GM21786 (cell line): ENCODE data around the gene JMJD7.

Experiments
- ATAC-seq: cut with Tn5 transposase; IDR thresholded peaks from one replicate; pipeline ENCODE4 v1.9.1; 2021; ENCODE audit not compliant: unreplicated experiment

Gene JMJD7

DNA sequence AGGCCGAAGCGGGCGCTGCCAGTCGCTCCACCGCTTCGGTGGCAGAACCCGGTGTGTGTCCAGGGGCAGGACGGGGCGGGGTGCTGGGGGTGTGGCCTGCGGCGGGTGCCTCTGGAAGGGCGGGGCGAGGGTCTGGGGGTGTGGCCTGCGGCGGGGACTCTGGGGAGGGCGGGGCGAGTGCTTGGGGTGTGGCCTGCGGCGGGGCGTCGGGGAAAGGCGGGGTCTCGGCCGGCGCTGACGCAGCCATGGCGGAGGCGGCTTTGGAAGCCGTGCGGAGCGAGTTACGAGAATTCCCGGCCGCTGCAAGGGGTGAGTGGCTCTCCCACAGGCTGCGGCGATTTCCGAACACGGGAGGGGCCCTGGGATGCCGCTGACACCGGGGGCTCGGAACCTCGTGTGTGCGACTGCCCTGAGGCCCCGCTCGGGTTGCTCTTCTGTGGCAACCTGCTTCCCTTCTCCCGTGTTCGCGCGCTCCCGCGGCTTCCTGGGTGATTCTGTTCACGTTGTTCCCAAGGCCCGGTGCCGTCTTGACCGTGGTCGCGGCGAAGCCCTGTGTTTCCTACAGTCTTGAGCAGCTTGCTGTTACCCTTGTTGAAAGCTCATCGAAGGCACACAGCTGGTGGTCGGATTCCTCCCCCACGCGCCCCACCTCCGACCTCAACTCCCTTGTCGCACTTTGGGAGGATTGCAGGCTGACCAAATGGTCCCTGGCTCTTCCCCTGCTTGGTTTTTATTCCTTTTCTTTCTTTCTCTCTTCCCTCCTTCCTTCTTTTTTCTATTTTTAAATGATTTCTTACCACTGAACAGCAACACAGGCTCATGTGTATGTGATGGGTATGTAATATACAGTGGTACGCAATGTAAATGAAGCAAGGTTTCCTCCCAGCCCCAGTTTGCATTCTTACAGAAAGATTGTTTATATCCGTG is at the start of gene JMJD7:
TSS of gene JMJD7 (plus strand) at position 213 of the 927 bp plus-strand sequence. CDS start at position 246, 33 bp downstream.
- peak; percentile 55 for ATAC-seq

DNA sequence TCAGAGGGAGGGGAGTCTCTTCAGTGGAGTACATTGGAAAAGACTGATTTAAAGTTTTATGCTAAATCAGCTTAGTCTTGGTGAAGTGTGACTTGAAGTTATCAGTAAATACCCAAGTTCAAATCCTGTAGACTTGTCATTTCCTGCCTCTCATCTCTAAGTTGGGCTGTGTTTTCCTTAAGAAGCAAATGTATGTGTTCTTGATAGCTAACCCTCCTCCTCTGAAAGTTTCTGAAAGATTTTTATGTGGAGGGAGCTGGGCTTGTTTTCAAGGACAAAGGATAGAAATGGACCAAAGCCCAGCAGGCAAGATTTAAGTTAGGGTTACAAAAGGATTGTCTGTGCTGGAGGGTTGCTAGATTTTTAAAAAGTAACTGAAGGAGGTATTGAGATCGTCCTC is 49.4 kb upstream of the JMJD7 start:
- no peak for ATAC-seq

- no peak for ATAC-seq
Measured at GRCh38 chr15:41779662-41780157, 48.2 kb upstream of the JMJD7 start.

- ATAC-seq, result no peak
Measured at GRCh38 chr15:41780266-41780665, 47.6 kb upstream of the JMJD7 start.

DNA sequence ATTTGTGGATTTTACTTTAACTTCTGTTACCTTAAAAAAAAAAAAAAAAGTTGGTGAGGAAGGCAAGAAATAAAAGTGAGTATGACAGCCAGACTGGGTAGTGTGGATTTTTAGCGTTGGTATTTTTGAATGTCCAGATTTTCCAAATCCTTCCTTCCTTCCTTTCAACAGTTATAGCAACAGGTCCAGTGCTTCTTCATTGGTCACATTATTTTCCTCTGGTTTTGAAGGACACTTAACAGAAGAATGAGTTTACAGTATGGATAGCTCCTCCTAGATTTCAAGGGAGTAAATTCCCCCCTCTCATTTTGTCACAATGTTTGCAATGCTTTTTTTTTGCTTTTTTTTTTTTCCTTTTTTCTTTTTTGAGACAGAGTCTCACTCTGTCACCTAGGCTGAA is 47.2 kb upstream of the JMJD7 start:
- ATAC-seq, result no peak

DNA sequence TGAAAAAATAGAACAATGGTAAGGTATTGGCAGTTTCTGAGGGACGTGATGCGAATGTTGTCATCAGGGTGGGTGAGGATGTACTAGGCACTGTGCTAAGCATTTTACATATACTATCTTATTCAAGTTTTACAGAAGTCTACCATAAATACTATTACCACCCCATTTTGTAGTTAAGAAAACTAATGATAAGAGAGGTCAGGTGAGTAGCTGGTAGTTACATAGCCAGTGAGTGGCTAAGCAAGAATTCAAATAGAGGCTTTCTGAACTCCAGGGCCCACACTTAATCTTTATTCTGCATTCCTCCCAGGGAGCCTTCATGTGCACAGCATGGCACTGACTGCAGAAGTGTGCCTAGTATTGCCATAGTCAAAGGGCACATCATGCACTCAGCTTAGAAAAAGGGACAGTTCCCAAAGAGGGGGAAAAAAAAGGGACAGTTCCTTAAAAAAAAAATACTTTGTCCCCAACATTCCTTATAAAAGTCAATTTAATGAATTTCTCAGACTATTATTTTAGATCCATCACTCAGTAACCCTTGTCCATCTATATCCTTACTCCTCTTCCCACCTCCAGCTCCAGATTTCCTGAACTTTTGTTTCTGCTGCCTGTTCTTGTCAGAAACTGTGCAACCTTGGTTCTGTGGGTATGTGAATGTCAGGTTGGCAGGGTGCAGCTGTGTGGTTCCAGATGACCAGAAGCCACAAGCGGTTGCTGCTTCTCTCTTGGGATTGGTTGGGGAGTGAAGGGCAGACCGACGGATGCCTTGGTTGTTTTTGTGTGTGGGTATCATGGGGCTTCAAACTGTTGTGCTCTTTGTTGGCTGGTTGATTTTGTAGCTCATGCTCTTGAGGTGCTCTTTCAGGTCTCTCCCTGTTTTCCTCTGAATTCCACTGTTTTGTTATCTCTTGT is 45.3 kb upstream of the JMJD7 start:
- no peak for ATAC-seq

DNA sequence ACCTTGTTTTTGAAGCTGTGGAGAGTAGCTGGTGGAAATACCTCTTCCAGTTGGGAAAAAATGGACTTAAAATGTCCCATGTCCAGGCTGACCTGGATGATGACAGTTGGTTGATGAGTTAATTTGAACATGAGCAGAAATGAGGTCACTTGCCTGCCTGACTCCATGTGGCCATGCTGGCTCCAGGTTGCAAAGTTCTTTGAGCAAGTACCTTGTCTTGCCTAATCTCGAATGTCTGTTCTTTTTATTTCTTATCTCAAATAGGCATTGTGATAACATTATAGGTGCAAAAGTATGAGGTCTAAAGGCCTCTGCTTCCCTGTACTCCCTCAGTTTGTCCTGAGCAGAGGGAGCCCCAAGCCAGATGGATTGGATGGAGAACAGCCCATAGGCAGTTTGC is 44.6 kb upstream of the JMJD7 start:
- ATAC-seq, result no peak

DNA sequence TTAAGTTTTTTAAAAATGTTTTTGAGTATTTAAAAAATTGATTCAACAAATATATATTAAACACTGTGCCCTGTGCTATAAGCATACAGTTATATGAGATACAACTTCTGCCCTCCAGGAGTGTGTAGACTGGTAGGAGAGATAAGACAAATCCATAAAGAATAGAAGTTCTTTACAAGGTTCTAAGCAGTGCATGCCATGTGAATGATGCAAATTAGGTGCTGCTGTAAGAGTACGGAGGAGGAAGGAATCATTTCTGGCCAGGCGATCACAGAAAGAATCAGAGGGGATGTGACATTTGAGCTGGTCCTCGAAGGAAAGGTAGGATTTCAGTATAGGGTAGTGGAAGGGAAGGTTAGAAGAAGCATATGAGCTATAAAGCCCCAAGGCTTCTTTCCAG is 39.6 kb upstream of the JMJD7 start:
- no peak for ATAC-seq

DNA sequence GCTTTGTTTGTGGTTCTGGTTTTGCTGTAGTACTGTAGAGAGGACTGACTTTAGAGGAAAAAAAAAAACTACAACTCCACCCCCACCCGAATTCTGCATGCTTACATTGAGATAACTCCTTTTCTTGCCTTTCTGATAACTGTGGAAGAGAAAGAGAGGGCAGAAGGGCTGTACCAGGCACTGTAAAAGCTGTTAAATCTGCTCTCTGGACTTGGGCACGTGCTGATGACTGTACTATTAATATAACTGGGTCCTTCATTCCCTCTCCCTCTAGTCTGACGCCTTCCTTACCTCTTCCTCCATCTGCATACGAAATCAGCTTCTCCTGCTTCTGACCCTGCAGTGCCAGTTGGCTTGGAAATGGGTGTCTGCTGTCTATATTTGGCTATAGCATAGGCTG is 38.7 kb upstream of the JMJD7 start:
- ATAC-seq, result no peak

DNA sequence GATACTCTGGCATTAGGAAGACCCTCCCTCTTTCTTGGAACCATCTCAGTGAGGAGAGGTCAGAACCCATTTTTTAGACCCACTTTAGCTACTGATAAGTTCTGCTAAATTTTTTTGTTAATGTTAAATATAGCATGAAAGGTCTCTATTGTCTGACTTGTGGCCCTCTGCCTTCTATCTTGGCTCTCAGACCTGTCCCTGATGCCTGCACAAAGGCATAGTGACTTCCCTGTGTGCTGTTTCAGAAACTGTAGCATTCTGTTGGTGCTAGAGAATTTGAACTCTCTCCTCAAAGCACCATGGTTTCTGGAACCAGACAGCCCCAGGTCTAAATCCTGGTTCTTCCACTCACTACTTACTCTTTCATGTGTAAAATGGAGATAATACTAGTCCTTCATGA is 38.2 kb upstream of the JMJD7 start:
- ATAC-seq, result no peak

- no peak for ATAC-seq
Measured at GRCh38 chr15:41790169-41790568, 37.7 kb upstream of the JMJD7 start.

DNA sequence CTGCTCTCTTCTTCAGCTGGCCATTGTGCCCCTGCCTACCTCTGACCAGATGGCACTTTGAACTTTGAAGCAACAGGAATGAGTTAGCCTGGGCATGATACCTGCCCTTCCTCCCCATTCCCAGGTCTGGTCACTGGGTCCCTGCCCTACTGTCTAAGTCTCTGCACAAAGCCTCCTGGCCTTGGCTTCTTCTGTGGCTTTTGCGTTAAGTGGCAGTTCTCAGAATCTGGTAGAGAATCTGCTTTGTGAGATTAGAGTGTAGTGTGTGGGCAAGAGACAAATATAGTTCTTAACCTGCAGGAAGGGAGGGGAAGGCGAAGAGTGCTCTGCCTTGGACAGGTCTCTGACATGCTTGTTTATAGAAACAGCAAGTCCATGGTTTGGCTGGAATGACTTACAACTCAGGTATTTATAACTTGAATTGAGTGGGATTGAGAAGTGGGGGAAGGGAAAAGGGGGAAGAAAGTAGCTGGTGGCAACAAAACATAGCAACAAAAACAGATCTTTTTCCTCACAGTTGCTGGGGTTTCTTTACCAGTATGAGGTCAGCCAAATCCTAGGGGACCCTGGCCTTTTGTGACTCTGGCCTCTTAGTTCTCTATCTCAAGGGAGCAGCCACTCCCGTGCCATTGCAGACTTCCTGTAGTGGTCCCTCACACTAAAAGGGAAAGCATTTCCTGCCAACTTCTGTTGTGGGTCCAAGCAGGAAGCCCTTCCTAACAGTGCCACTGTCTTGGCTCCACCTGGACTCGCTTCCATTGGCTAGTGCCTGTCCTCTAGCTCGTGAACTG is 36.9 kb upstream of the JMJD7 start:
- no peak for ATAC-seq

- ATAC-seq, result no peak
Measured at GRCh38 chr15:41791547-41791937, 36.4 kb upstream of the JMJD7 start.

- no peak for ATAC-seq
Measured at GRCh38 chr15:41792000-41792637, 35.8 kb upstream of the JMJD7 start.

- ATAC-seq, result no peak
Measured at GRCh38 chr15:41794081-41794480, 33.8 kb upstream of the JMJD7 start.

GRCh38 chr15:41795996-41796856 is 31.7 kb upstream of the JMJD7 start:
- no peak for ATAC-seq

GRCh38 chr15:41797201-41797944 is 30.5 kb upstream of the JMJD7 start:
- ATAC-seq, result no peak

DNA sequence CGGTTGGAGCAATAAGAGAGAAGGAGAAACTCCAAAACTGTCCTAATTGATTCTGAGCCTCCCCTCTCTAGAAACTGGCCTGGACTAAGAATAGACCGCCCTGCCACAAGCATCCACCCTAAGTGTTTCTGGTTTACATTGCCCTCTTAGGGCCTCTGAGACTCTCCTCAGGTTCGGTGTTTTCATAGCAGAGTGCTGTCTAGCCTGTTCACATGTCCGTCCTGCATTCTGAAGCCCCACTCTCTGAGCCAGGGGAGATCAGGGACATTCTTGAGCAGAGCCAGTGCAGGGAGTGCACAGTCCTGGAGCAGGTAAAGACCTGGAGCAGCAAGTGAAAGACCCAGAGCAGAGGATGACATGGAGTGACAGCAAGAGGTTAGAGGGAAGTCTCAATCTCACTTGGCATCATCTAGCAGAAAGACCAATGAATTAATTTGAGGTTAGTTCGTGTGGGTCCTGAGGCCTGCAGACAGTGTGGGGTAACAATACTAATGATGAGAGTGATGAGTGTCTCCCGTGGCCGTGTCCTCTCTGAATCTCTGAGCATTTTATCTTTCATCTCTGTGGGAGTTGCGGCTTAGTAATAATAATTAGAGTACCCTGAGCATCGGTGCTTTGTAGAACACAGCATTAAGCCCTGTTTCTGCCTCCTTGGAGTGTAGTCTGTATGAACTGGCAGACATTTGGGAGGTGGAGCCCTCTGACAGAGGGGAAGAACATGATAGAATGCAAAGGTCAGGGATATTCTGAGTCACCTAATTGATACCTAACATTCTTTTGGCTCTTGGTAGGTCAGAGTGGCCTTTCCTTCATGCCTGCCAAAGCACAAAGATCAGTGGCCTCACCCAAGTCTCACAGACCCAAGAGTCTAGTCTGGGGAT is 29.0 kb upstream of the JMJD7 start:
- ATAC-seq, result no peak
